Esophagus muscularis mucosa (tissue), 4 donors: ENCODE data around the gene NLGN4Y.

Experiments used
- EP300 ChIP-seq: sonication (generic); formaldehyde crosslinking; IDR thresholded peaks from one replicate; pipeline ENCODE4 v1.6.1; 2017; ENCODE audit warnings: antibody characterized with exemption
- POLR2A ChIP-seq: fragments of 450-650 bp; IDR thresholded peaks from one replicate; pipeline ENCODE4 v1.6.1; 2017; ENCODE audit warnings: antibody characterized with exemption, moderate library complexity, mild to moderate bottlenecking, low read depth
- POLR2AphosphoS5 ChIP-seq, 2 donors: sonication (generic); formaldehyde crosslinking; IDR thresholded peaks; one replicate each; pipeline ENCODE4 v1.6.1; 2017; ENCODE audit warnings: antibody characterized with exemption in 2 of 2
- TF ChIP-seq, protein P1 (sequence below), 3 experiments: fragments of 200-600 bp in 2 of 3; fragments of 450-650 bp in 1 of 3; sonication (generic) in 2 of 3; IDR thresholded peaks; one replicate each; pipeline ENCODE4 v1.5.1; 2017 to 2019; ENCODE audit warnings: antibody characterized with exemption in 3 of 3, mild to moderate bottlenecking in 2 of 3, moderate library complexity in 1 of 3

DNA sequence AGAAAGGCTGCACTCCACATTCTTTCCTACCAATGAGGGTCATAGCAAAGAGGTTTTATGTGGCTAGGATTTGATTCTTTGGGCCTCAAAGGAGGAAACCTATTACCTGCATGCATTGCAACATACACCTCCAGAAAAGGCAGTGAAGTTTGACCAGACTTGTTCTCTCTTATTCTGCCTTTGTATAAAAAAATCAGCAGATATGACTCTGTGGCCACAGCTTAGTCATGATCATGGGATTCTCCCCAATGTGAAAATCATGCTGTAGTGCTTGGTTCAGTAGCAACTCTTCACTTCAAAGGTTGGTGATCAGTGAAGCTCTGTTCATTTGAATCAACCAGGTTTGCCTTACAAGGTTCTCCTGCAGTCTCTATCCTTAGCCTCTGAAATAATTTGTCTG lies 38.4 kb upstream of the NLGN4Y start:
- TF ChIP-seq, protein P1, sequence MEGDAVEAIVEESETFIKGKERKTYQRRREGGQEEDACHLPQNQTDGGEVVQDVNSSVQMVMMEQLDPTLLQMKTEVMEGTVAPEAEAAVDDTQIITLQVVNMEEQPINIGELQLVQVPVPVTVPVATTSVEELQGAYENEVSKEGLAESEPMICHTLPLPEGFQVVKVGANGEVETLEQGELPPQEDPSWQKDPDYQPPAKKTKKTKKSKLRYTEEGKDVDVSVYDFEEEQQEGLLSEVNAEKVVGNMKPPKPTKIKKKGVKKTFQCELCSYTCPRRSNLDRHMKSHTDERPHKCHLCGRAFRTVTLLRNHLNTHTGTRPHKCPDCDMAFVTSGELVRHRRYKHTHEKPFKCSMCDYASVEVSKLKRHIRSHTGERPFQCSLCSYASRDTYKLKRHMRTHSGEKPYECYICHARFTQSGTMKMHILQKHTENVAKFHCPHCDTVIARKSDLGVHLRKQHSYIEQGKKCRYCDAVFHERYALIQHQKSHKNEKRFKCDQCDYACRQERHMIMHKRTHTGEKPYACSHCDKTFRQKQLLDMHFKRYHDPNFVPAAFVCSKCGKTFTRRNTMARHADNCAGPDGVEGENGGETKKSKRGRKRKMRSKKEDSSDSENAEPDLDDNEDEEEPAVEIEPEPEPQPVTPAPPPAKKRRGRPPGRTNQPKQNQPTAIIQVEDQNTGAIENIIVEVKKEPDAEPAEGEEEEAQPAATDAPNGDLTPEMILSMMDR (IDR thresholded peaks at IDR 0.05) = no peak
- TF ChIP-seq EP300 (no peak), POLR2AphosphoS5 (IDR thresholded peaks at IDR 0.05) (no peak), POLR2A (no peak)
